ENCODE data around the gene FAM136A. TPM values are rescaled to one million over a fixed set of nuclear protein-coding genes. Genes with fewer than 3 reads are reported as not detected.

The FAM136A gene
- total RNA-seq: 85.5 and 89.7 TPM in 2 replicates

DNA sequence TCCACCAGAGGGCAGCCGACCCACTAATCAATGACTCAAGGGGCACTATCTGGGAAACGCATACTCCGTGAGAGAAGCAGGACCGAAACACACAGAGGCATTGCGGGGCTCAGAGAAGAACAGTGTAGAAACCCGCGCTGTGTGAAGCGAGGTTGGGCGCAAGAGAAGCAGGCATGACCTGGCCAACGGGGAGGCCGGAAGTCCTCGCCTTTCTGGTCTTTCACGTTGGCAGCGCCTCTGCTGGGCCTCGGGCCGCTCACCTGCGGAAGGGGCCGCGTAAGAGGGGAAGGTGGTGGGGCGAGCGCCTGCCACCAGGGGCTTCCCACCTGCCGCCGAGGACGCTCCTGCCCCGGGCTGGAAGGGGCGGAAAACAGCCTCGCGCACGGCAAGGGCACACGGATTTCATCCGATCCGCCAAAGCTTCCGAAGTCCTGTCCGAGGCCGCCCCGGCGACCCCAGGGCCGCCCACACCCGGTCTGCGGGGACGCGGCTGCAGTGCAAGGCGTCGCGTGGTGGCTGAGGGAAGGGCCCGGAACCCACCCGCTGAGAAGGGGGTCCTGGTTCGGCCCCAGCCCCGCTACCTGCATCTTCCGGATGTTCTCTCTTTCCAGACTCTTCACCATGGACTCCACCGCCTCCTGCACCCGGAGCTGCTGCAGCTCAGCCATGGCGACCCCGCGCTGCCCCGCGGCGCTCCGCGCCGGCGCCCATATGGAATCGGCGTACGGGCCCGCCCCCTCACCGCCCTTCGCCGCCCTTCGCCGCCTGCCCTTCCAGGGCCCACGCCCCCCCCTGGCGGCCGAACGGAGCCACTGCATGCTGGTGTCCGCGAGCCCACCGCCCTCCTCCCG is at the start of gene FAM136A:
Gene FAM136A (minus strand): TSS at position 724 of the 851 bp plus-strand sequence. CDS start 56 bp downstream, at position 668.
- intact Hi-C loops (cut with micrococcal nuclease): loop anchor here (1.0 to 10.0 kb wide), 6 partner anchors 8 to 553 kb away; partner anchors contain the start of genes SNRPG, TGFA and TIA1
- Mint-ChIP-seq H3K27ac (peak within 1 kb of the TSS; percentile 93), H3K36me3 (ENCODE audit: low read depth) (peaks cover 37% of the 10 kb centered on the region), H3K27me3 (no peaks in the 10 kb centered on the region), H3K9me3 (no peaks in the 10 kb centered on the region), H3K4me1 (peaks cover 39% of the 10 kb centered on the region), H3K4me3 (peak within 1 kb of the TSS; percentile 91)
- DNase-seq: peak; percentile 97

DNA sequence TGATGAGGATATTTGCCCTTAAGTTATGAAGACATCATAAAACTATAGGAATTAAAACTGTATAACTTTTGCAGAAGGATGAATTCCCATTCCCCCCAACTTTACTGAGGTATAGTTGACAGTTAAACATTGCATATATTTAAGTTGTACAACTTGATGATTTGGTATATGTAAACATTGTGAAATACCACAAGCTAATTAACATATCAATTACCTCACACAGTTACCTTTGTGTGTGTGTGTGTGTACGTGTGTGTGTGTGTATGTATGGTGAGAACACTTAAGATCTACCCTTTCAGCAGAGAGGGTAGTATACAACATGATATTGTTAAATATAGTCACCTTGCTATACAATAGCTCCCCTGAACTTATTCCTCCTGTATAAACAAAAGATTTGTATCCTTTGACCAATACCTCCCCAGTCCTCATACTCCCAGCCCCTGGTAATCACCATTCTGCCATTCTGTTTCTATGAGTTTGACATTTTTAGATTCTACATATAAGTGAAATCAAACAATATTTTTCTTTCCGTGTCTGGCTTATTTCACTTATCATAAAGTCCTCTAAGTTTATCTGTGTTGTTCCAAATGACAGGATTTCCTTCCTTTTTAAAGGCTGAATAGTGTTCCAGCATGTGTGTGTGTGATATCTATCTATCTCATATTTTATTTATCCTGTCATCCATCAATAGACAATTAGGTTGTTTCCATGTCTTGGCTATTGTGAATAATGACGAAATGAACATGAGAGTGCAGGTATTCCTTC is 48.2 kb upstream of the FAM136A start:
- intact Hi-C loops (cut with micrococcal nuclease): no loop called here
- H3K9me3 Mint-ChIP-seq: no peaks in the 10 kb centered on the region
- no peak overlapping the region for H3K27ac Mint-ChIP-seq
- no peaks in the 10 kb centered on the region for H3K4me1 Mint-ChIP-seq
- H3K4me3 Mint-ChIP-seq: no peak overlapping the region
- peaks cover 34% of the 10 kb centered on the region for H3K27me3 Mint-ChIP-seq
- H3K36me3 Mint-ChIP-seq (ENCODE audit: low read depth): no peaks in the 10 kb centered on the region
- DNase-seq: no peak

DNA sequence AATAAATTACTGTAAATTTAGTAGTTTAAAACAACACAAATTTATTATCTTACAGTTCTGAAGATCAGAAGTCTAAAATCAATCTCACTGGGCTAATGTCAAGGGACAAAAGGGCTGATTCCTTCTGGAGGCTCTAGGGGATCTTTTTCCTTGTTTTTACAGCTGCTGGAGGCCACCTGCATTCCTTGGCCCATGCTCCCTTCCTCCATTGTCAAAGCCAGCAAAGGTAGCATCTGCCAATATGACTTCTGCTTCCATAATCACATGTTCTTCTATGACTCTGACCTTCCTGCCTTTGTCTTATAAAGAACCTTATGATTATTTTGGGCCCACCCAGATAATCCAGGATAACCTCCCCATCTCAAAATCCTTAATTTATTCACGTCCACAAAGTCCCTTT is 46.0 kb upstream of the FAM136A start:
- H3K27me3 Mint-ChIP-seq: peaks cover 33% of the 10 kb centered on the region
- H3K4me3 Mint-ChIP-seq: no peak overlapping the region
- no peak overlapping the region for H3K27ac Mint-ChIP-seq
- no peaks in the 10 kb centered on the region for H3K9me3 Mint-ChIP-seq
- H3K36me3 Mint-ChIP-seq (ENCODE audit: low read depth): no peaks in the 10 kb centered on the region
- no peaks in the 10 kb centered on the region for H3K4me1 Mint-ChIP-seq
- intact Hi-C loops (cut with micrococcal nuclease): no loop called here
- no peak for DNase-seq

DNA sequence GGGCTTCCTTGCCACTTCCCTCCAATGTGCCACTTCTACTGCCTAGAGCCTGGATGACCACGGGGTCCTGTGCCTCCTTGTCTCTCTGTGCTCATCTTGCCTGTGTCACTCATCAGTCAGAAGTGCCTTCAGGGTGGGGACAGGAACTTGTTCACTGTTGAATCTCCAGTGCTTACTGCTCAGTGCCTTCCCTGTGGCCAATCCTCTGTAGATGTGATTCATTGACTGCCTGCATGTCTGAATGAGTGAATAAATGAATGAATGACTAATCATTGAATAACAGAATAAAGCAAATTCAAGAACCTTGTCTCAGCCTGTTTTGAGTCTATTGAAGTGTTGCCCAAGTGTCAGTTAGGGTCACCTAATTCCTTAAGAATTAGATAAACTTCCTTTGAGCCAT is 42.3 kb upstream of the FAM136A start:
- H3K9me3 Mint-ChIP-seq: no peaks in the 10 kb centered on the region
- intact Hi-C loops (cut with micrococcal nuclease): no loop called here
- H3K4me3 Mint-ChIP-seq: no peak overlapping the region
- no peak for DNase-seq
- no peaks in the 10 kb centered on the region for H3K36me3 Mint-ChIP-seq (ENCODE audit: low read depth)
- peaks cover 29% of the 10 kb centered on the region for H3K27me3 Mint-ChIP-seq
- no peak overlapping the region for H3K27ac Mint-ChIP-seq
- H3K4me1 Mint-ChIP-seq: peaks cover 2% of the 10 kb centered on the region

DNA sequence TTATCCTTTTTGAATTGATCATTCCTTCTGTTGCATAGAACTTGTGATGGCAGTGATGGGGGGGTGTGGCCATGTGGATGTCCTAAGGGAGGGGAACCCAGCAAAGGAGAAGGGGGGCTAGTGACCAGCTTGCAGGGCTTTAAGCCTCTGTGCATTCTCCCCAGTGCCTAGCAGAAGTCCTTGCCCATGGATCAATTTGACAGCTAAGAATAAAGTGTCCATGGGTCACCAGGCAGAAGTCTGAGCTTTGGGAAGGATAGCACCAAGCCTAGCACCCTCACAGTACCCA is 39.6 kb upstream of the FAM136A start:
- H3K9me3 Mint-ChIP-seq: no peaks in the 10 kb centered on the region
- peaks cover 2% of the 10 kb centered on the region for H3K4me1 Mint-ChIP-seq
- H3K27ac Mint-ChIP-seq: no peak overlapping the region
- intact Hi-C loops (cut with micrococcal nuclease): loop anchor here (1.0 kb wide), 2 partner anchors 276 to 307 kb away; no protein-coding TSS in a partner anchor
- no peaks in the 10 kb centered on the region for H3K36me3 Mint-ChIP-seq (ENCODE audit: low read depth)
- DNase-seq: no peak
- H3K4me3 Mint-ChIP-seq: no peak overlapping the region
- H3K27me3 Mint-ChIP-seq: peaks cover 21% of the 10 kb centered on the region

DNA sequence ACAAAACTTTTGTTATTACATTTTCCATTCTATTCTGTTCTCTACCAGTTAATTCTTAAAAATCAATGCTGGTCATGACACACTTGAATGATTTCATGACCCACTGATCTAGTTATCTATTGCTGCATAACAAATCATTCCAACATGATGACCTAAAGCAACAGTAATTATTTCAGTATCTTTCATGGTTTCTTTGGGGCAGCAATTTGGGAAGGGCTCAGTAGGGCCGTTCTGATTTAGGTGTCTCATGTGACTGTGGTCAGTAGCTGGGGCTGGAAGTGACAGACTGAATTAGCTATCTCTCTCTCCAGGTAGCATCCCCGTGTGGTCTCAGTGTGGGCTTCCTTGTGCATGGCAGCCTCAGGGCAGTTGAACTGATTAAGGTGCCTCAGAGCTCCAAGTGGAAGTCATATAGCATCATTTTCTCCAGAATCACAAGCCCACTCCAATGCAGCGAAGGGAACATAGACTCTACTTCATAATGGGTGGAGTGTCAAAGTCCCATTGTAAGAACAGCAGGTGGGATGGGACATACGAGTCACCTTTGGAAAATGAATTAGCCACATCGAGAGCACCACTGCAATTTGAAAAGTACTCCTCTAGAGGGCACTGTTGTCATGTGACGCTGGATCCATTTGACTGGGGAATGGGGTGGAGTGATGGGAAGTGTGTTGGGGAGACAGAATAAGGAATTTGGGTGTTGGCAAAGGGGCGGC is 39.1 kb upstream of the FAM136A start:
- peaks cover 21% of the 10 kb centered on the region for H3K27me3 Mint-ChIP-seq
- H3K4me3 Mint-ChIP-seq: no peak overlapping the region
- no peaks in the 10 kb centered on the region for H3K36me3 Mint-ChIP-seq (ENCODE audit: low read depth)
- H3K4me1 Mint-ChIP-seq: peaks cover 2% of the 10 kb centered on the region
- H3K9me3 Mint-ChIP-seq: no peaks in the 10 kb centered on the region
- peak; percentile 83 for DNase-seq
- no peak overlapping the region for H3K27ac Mint-ChIP-seq
- intact Hi-C loops (cut with micrococcal nuclease): loop anchor here (1.0 kb wide), 2 partner anchors 276 to 307 kb away; no protein-coding TSS in a partner anchor

DNA sequence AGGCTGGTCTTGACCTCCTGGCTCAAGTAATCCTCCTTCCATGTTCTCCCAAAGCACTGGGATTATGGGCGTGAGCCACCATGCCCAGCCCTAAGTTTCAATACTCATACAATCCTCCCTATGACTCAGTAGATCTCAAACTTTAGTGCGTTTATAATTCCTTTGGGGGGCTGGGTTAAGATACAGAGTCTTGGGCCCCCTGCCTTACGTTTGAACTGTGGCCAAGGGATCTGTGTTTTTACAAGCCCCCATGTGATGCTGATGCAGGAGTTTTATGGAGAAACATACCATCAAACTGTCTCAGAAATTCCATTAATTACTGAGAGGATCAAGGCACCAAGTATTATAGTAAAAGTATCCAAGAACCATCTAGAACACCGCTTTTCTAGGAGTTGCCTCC is 38.2 kb upstream of the FAM136A start:
- peaks cover 2% of the 10 kb centered on the region for H3K4me1 Mint-ChIP-seq
- H3K27ac Mint-ChIP-seq: no peak overlapping the region
- DNase-seq: no peak
- intact Hi-C loops (cut with micrococcal nuclease): no loop called here
- no peaks in the 10 kb centered on the region for H3K36me3 Mint-ChIP-seq (ENCODE audit: low read depth)
- no peaks in the 10 kb centered on the region for H3K9me3 Mint-ChIP-seq
- no peak overlapping the region for H3K4me3 Mint-ChIP-seq
- peaks cover 21% of the 10 kb centered on the region for H3K27me3 Mint-ChIP-seq

DNA sequence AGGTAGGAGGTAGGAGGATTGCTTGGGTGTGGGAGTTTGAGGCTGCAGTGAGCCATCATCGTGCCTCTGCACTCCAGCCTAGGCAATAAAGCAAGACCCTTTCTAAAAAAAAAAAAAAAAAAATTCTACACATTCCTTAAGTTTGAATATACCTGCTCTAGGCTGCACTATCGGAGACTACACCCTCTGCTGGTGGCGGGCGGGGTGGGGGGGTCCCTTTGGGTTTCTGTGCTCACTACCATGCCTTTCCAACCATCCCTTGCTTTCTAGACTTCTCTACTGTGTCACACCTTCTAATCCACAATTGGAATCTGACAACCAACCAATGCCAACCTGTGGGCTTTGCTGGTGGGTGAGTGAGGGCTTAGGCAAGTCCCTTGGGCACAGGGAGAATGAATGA is 34.7 kb upstream of the FAM136A start:
- H3K27me3 Mint-ChIP-seq: peaks cover 10% of the 10 kb centered on the region
- H3K4me1 Mint-ChIP-seq: peaks cover 2% of the 10 kb centered on the region

DNA sequence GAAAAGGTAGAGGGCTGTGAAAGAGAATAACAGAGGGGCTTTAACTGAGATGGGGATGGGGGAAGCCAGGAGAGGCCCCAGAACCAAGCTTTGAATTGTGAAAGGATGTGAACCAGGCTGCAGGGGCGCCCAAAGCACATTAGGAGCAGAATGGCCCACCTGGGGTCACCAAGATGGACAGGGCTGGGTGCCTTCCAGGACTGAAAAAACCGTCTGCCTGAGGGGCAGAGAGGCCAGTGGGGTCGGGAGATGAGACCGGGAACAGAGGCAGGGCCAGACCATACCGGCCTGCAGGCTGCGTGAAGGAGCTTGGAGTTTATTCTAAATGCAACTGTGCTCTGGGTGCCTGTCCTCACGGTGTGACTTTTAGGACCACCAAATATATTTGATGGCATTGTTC is 29.1 kb upstream of the FAM136A start:
- H3K4me3 Mint-ChIP-seq: no peak overlapping the region
- intact Hi-C loops (cut with micrococcal nuclease): no loop called here
- no peaks in the 10 kb centered on the region for H3K9me3 Mint-ChIP-seq
- H3K4me1 Mint-ChIP-seq: no peaks in the 10 kb centered on the region
- H3K27ac Mint-ChIP-seq: no peak overlapping the region
- H3K36me3 Mint-ChIP-seq (ENCODE audit: low read depth): no peaks in the 10 kb centered on the region
- peaks cover 8% of the 10 kb centered on the region for H3K27me3 Mint-ChIP-seq
- DNase-seq: no peak

More for the DNA sequence above, 34.7 kb upstream of the FAM136A start:
- no peak overlapping the region for H3K4me3 Mint-ChIP-seq
- no peaks in the 10 kb centered on the region for H3K36me3 Mint-ChIP-seq (ENCODE audit: low read depth)
- DNase-seq: no peak
- intact Hi-C loops (cut with micrococcal nuclease): no loop called here
- H3K27ac Mint-ChIP-seq: no peak overlapping the region
- no peaks in the 10 kb centered on the region for H3K9me3 Mint-ChIP-seq

DNA sequence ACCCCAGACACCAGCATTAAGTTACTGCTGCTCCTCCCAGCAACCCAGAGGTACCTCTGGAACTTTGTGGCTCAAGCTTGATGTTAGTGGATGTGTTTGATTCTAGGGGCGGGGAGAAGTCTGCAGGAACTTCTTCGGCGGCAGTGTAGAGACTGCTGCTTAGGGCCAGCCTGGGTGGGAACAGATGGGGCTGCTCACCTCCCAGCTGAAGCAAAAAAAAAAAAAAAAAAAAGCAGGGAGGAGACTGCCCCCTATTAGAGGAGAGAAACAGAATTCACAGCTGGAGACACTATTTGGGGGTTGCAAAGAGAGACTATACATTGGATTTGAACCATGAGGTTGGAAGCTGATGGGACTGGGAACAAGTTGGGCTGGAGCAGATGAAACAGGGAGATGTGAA is 28.6 kb upstream of the FAM136A start:
- intact Hi-C loops (cut with micrococcal nuclease): no loop called here
- H3K9me3 Mint-ChIP-seq: no peaks in the 10 kb centered on the region
- H3K36me3 Mint-ChIP-seq (ENCODE audit: low read depth): no peaks in the 10 kb centered on the region
- no peak for DNase-seq
- no peaks in the 10 kb centered on the region for H3K4me1 Mint-ChIP-seq
- peaks cover 8% of the 10 kb centered on the region for H3K27me3 Mint-ChIP-seq
- H3K27ac Mint-ChIP-seq: no peak overlapping the region
- H3K4me3 Mint-ChIP-seq: no peak overlapping the region

DNA sequence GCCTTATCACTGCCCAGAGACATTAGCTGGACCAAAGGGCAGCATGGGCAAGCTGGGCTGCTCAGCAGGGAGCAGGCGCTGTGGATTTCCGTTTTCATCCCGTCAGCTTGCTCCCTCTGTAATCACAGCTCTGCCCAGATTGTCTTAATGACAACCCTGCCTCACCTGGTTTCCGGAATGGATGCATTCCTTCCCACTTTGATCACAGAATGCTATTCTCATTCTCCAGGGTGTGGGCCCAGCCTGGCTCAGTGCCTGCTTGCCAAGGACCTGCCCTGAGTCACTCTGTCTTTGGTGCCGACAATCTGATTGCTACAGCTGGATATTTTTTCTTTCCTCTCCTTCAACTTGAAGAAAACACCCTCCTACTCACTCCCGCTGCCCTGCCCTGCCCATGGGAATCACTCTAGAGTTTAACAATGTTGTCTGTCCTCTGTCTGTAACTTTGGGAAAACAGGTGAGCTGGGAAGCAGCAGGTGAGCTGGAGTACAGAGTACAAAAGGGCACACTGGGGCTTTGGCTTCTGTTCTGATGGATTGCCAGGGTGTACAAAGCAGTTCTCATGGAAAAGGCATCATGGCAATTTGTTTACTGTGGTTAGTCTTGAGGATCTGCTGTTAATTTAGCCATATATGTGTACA is 27.2 kb upstream of the FAM136A start:
- Mint-ChIP-seq H3K27me3 (peaks cover 10% of the 10 kb centered on the region), H3K9me3 (no peaks in the 10 kb centered on the region), H3K36me3 (ENCODE audit: low read depth) (no peaks in the 10 kb centered on the region), H3K4me1 (no peaks in the 10 kb centered on the region), H3K4me3 (no peak overlapping the region), H3K27ac (no peak overlapping the region)
- intact Hi-C loops (cut with micrococcal nuclease): no loop called here
- no peak for DNase-seq

DNA sequence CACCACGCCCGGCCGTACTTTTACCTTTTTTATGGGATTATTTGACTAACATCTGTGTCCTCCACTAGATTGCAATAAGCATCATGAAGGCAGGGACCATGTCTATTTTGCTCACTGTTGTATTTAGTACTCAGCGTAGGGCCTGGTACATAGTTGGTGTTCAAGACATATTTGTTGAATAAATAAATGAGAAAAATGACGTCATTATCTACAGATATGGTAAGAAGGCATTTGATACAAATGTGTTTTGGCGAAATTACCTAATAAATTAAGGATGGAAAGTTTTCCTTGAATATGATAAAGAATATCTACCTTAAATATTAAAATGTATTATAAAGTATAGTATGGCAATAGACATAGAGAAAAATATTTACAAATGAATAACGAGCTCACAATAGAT is 24.0 kb upstream of the FAM136A start:
- intact Hi-C loops (cut with micrococcal nuclease): no loop called here
- no peak overlapping the region for H3K4me3 Mint-ChIP-seq
- peaks cover 2% of the 10 kb centered on the region for H3K4me1 Mint-ChIP-seq
- DNase-seq: no peak
- no peaks in the 10 kb centered on the region for H3K9me3 Mint-ChIP-seq
- peaks cover 17% of the 10 kb centered on the region for H3K27me3 Mint-ChIP-seq
- no peaks in the 10 kb centered on the region for H3K36me3 Mint-ChIP-seq (ENCODE audit: low read depth)
- no peak overlapping the region for H3K27ac Mint-ChIP-seq

DNA sequence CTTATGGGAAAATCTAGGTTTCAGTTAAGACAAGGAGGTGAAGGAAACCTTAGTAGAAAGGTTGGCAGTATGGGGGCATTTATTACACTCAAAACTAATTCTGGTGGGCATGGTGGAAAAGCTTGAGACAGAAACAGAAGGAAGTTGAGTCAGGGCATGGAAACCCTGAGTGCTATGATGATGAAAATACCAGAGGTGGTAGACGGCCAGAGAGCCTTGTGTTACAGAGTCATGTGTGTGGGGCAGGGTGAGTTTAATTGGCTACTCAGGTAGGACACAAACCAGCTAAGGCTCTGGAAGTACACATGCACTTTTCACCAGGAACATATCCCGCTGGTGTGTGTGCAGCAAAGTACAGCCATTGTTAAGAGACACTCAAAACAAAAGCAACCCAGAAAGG is 20.7 kb upstream of the FAM136A start:
- intact Hi-C loops (cut with micrococcal nuclease): no loop called here
- H3K36me3 Mint-ChIP-seq (ENCODE audit: low read depth): no peaks in the 10 kb centered on the region
- H3K4me1 Mint-ChIP-seq: peaks cover 2% of the 10 kb centered on the region
- no peak overlapping the region for H3K27ac Mint-ChIP-seq
- H3K27me3 Mint-ChIP-seq: peaks cover 21% of the 10 kb centered on the region
- DNase-seq: no peak
- H3K4me3 Mint-ChIP-seq: no peak overlapping the region
- H3K9me3 Mint-ChIP-seq: no peaks in the 10 kb centered on the region

Measured in activated CD4-positive, alpha-beta T cell treated with anti-CD3 and anti-CD28 coated beads, Interleukin-2, amount 10 ng/mL, durations not matched to agents 24 days and 14 days (primary cell).